ENCODE measurements around the gene BTBD1.
"Not testable (repeated sequence)": the region's sequence is repeated elsewhere in the genome, so short reads cannot be mapped to it uniquely, and the experiment has no call there.

The BTBD1 gene

GRCh38 chr15:83036253-83036652, 30.8 kb downstream of the BTBD1 start:
- TF ChIP-seq CTCF (IDR thresholded peaks at IDR 0.05; ENCODE audit: low read depth, low read length, missing control alignments) = no peak
- in situ Hi-C loops (cut with HindIII; ENCODE audit: low sequenced_read_pairs) = no loop called here
- H3K4me3 ChIP-seq (ENCODE audit: low read depth, low read length) = no peak overlapping the region
- DNase-seq (ENCODE audit: low read depth) = no peak

- in situ Hi-C loops (cut with HindIII; ENCODE audit: low sequenced_read_pairs); DNase-seq (ENCODE audit: low read depth); H3K4me3 ChIP-seq (ENCODE audit: low read depth, low read length): not testable (repeated sequence)
Measured at GRCh38 chr15:83031234-83031633, 35.8 kb downstream of the BTBD1 start.

- TF ChIP-seq CTCF (IDR thresholded peaks at IDR 0.05; ENCODE audit: low read depth, low read length, missing control alignments) = no peak
- peak; percentile 85 for DNase-seq (ENCODE audit: low read depth)
- in situ Hi-C loops (cut with HindIII; ENCODE audit: low sequenced_read_pairs) = no loop called here
- no peak overlapping the region for H3K4me3 ChIP-seq (ENCODE audit: low read depth, low read length)
Measured at GRCh38 chr15:83030021-83030420, 37.0 kb downstream of the BTBD1 start.

- DNase-seq (ENCODE audit: low read depth) = no peak
- in situ Hi-C loops (cut with HindIII; ENCODE audit: low sequenced_read_pairs) = no loop called here
- no peak for TF ChIP-seq CTCF (IDR thresholded peaks at IDR 0.05; ENCODE audit: low read depth, low read length, missing control alignments)
- no peak overlapping the region for H3K4me3 ChIP-seq (ENCODE audit: low read depth, low read length)
Measured at GRCh38 chr15:83018436-83018835, 48.6 kb downstream of the BTBD1 start.

GRCh38 chr15:83016906-83017305, 50.1 kb downstream of the BTBD1 start:
- DNase-seq (ENCODE audit: low read depth) = no peak
- no peak for TF ChIP-seq CTCF (IDR thresholded peaks at IDR 0.05; ENCODE audit: low read depth, low read length, missing control alignments)
- in situ Hi-C loops (cut with HindIII; ENCODE audit: low sequenced_read_pairs) = no loop called here
- H3K4me3 ChIP-seq (ENCODE audit: low read depth, low read length) = no peak overlapping the region

- no peak for DNase-seq (ENCODE audit: low read depth)
- no peak for TF ChIP-seq CTCF (IDR thresholded peaks at IDR 0.05; ENCODE audit: low read depth, low read length, missing control alignments)
- in situ Hi-C loops (cut with HindIII; ENCODE audit: low sequenced_read_pairs) = no loop called here
- H3K4me3 ChIP-seq (ENCODE audit: low read depth, low read length) = no peak overlapping the region
Measured at GRCh38 chr15:83015361-83015760, 51.7 kb downstream of the BTBD1 start.

- no peak overlapping the region for H3K4me3 ChIP-seq (ENCODE audit: low read depth, low read length)
- no peak for DNase-seq (ENCODE audit: low read depth)
- in situ Hi-C loops (cut with HindIII; ENCODE audit: low sequenced_read_pairs) = loop anchor here (5.0 kb wide), 1 partner anchor 83 kb away; no protein-coding TSS in a partner anchor
- TF ChIP-seq CTCF (IDR thresholded peaks at IDR 0.05; ENCODE audit: low read depth, low read length, missing control alignments) = no peak
Measured at GRCh38 chr15:83014205-83014653, 52.8 kb downstream of the BTBD1 start.

Measured in astrocyte of the cerebellum (primary cell).